Uterus (tissue), 4 donors: Measurements from ENCODE around the gene ARHGEF16. TPM values are rescaled to one million over a fixed set of nuclear protein-coding genes. Genes with fewer than 3 reads are reported as not detected.
A peak's percentile ranks its signal among the peaks of the same experiment; 100 is the strongest.

ENCODE experiments used
- DNase-seq, 2 donors: peaks; one replicate each; pipeline ENCODE4 v3.0.0-alpha.2; 2019 to 2020
- H3K27ac ChIP-seq, 2 donors: fragments of 200-600 bp; sonication (generic); 1 replicate in 1 of 2; 2 replicates in 1 of 2; pipeline ENCODE4 v1.5.1; 2016 to 2018
- H3K27me3 ChIP-seq, 2 donors: fragments of 200-600 bp; sonication (generic); one replicate each; pipeline ENCODE4 v1.5.1; 2018 to 2019; ENCODE audit warnings: control low read depth in 1 of 2
- H3K36me3 ChIP-seq, 2 donors: fragments of 200-600 bp; sonication (generic); one replicate each; pipeline ENCODE4 v1.5.1; 2019; ENCODE audit warnings: control low read depth in 1 of 2
- H3K4me1 ChIP-seq, 2 donors: fragments of 200-600 bp; sonication (generic); one replicate each; pipeline ENCODE4 v1.5.1; 2018 to 2019; ENCODE audit warnings: control low read depth in 1 of 2
- H3K4me3 ChIP-seq, 2 donors: fragments of 200-600 bp; sonication (generic); 1 replicate in 1 of 2; 2 replicates in 1 of 2; pipeline ENCODE4 v1.5.1; 2018 to 2019; ENCODE audit warnings: mild to moderate bottlenecking in 1 of 2
- H3K9me3 ChIP-seq, 2 donors: fragments of 200-600 bp; sonication (generic); one replicate each; pipeline ENCODE4 v1.5.1; 2019; ENCODE audit warnings: control low read depth in 1 of 2
- CTCF ChIP-seq, 4 experiments: fragments of 200-600 bp in 2 of 4; fragments of 450-650 bp in 2 of 4; sonication (generic) in 2 of 4; IDR thresholded peaks; one replicate each; pipeline ENCODE4 v1.5.1; 2016 to 2019; ENCODE audit warnings: antibody characterized with exemption in 4 of 4, mild to moderate bottlenecking in 2 of 4, moderate library complexity in 1 of 4
- POLR2A ChIP-seq, 2 donors: fragments of 450-650 bp; IDR thresholded peaks; one replicate each; pipeline ENCODE4 v1.6.1; 2016; ENCODE audit warnings: antibody characterized with exemption in 2 of 2, mild to moderate bottlenecking in 1 of 2, moderate library complexity in 1 of 2
- intact Hi-C: fragments of 100-400 bp; cut with DNase I; formaldehyde crosslinking; loops from one replicate; pipeline ENCODE4 v1.15.1; 2023; ENCODE audit warnings: low total_unique reads
- total RNA-seq, 4 donors: library from RNA; depleted of rRNA in 3 of 4; stranded (reverse); fragments of >200 nt in 3 of 4; gene quantifications; one replicate each; pipeline versions ENCODE4 v1.1.0 to v1.2.4, GENCODE V29; 2014 to 2023
- donor health status: DM: yes; HTN: yes; CAD: no.

Gene ARHGEF16
- total RNA-seq, 4 donors from 2014 or later: 0.29 to 2.3 (median 1.2) TPM; not detected in 1

GRCh38 chr1:3423245-3423829, 31.1 kb upstream of the ARHGEF16 start:
- Histone ChIP-seq H3K36me3 (no peaks in the 10 kb centered on the region), H3K27ac (no peak overlapping the region), H3K9me3 (no peaks in the 10 kb centered on the region), H3K4me3 (no peak overlapping the region), H3K4me1 (no peaks in the 10 kb centered on the region), H3K27me3 (no peaks in the 10 kb centered on the region)
- TF ChIP-seq POLR2A (IDR thresholded peaks at IDR 0.05) (no peak), CTCF (IDR thresholded peaks at IDR 0.05) (no peak)
- peak in 1 of 2 donors; percentile 31 for DNase-seq
- intact Hi-C loops: loop anchor here (10.0 kb wide), 1 partner anchor 1009 kb away; the partner anchor contains the start of gene PEX10

- Histone ChIP-seq H3K36me3 (no peaks in the 10 kb centered on the region), H3K9me3 (no peaks in the 10 kb centered on the region), H3K27me3 (no peaks in the 10 kb centered on the region), H3K27ac (no peak overlapping the region), H3K4me1 (no peaks in the 10 kb centered on the region), H3K4me3 (no peak overlapping the region)
- TF ChIP-seq CTCF (IDR thresholded peaks at IDR 0.05) (no peak), POLR2A (IDR thresholded peaks at IDR 0.05) (no peak)
- DNase-seq: no peak
- intact Hi-C loops: loop anchor here (10.0 kb wide), 1 partner anchor 1009 kb away; the partner anchor contains the start of gene PEX10
Observed at GRCh38 chr1:3423896-3424611, 30.4 kb upstream of the ARHGEF16 start.

- Histone ChIP-seq H3K36me3 (no peaks in the 10 kb centered on the region), H3K27ac (no peak overlapping the region), H3K4me1 (no peaks in the 10 kb centered on the region), H3K9me3 (no peaks in the 10 kb centered on the region), H3K27me3 (no peaks in the 10 kb centered on the region), H3K4me3 (no peak overlapping the region)
- TF ChIP-seq CTCF (IDR thresholded peaks at IDR 0.05) (no peak), POLR2A (IDR thresholded peaks at IDR 0.05) (no peak)
- intact Hi-C loops: loop anchor here (10.0 kb wide), 1 partner anchor 1011 kb away; the partner anchor contains the start of gene PEX10
- no peak for DNase-seq
Observed at GRCh38 chr1:3425486-3426215, 28.8 kb upstream of the ARHGEF16 start.

- intact Hi-C loops: loop anchor here (10.0 kb wide), 1 partner anchor 1012 kb away; the partner anchor contains the start of gene PEX10
- no peaks in the 10 kb centered on the region for H3K4me1 ChIP-seq
- no peaks in the 10 kb centered on the region for H3K9me3 ChIP-seq
- DNase-seq: no peak
- H3K4me3 ChIP-seq: no peak overlapping the region
- H3K27me3 ChIP-seq: no peaks in the 10 kb centered on the region
- H3K36me3 ChIP-seq: no peaks in the 10 kb centered on the region
- no peak for TF ChIP-seq POLR2A (IDR thresholded peaks at IDR 0.05)
- TF ChIP-seq CTCF (IDR thresholded peaks at IDR 0.05): no peak
- H3K27ac ChIP-seq: no peak overlapping the region
Observed at GRCh38 chr1:3426956-3427535, 27.4 kb upstream of the ARHGEF16 start.
